Sigmoid colon (tissue), 4 donors: Measurements from ENCODE around the gene SCN9A.

Source experiments
- CTCF ChIP-seq, 4 experiments: fragments of 450-650 bp in 3 of 4; fragments of 200-600 bp in 1 of 4; IDR thresholded peaks; one replicate each; pipeline ENCODE4 v1.5.1; 2016 to 2019; ENCODE audit warnings: antibody characterized with exemption in 4 of 4, mild to moderate bottlenecking in 3 of 4, moderate library complexity in 2 of 4
- POLR2A ChIP-seq, 2 donors: fragments of 450-650 bp; IDR thresholded peaks; one replicate each; pipeline ENCODE4 v1.6.1; 2016; ENCODE audit warnings: antibody characterized with exemption in 2 of 2, mild to moderate bottlenecking in 2 of 2, moderate library complexity in 2 of 2
- POLR2AphosphoS5 ChIP-seq, 4 donors: sonication (generic); formaldehyde crosslinking; IDR thresholded peaks; one replicate each; pipeline ENCODE4 v1.6.1; 2017; ENCODE audit warnings: antibody characterized with exemption in 4 of 4

DNA sequence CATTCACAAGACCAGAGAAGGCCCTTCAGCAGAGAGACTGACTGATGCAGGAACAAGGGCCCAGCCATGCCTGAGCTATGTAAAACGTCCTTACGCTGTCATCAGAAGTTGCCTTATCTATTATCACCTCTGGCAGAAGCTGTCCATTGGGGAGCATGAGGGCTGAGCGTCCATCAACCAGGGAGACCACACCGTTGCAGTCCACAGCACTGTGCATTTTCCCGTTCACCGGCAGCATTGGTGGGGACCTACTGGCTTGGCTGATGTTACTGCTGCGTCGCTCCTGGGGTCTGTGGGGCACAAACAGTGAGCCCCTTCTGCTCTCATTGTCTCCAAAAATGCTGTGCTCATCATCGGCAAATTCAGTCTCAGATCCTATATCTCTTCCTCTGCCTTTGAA is 91.4 kb downstream of the SCN9A start:
- no peak for TF ChIP-seq CTCF (IDR thresholded peaks at IDR 0.05)
- no peak for TF ChIP-seq POLR2A (IDR thresholded peaks at IDR 0.05)
- TF ChIP-seq POLR2AphosphoS5 (IDR thresholded peaks at IDR 0.05), result no peak
